DMS153 (cell line): ENCODE measurements around the gene CLSTN2.

Source experiments
- DNase-seq: peaks from one replicate; lab custom pipeline; 2025; lab: John Stamatoyannopoulos, UW

The CLSTN2 gene

GRCh38 chr3:140148824-140149390 is 213.9 kb downstream of the CLSTN2 start:
- no peak for DNase-seq

GRCh38 chr3:140151321-140151720 is 216.3 kb downstream of the CLSTN2 start:
- no peak for DNase-seq

DNA sequence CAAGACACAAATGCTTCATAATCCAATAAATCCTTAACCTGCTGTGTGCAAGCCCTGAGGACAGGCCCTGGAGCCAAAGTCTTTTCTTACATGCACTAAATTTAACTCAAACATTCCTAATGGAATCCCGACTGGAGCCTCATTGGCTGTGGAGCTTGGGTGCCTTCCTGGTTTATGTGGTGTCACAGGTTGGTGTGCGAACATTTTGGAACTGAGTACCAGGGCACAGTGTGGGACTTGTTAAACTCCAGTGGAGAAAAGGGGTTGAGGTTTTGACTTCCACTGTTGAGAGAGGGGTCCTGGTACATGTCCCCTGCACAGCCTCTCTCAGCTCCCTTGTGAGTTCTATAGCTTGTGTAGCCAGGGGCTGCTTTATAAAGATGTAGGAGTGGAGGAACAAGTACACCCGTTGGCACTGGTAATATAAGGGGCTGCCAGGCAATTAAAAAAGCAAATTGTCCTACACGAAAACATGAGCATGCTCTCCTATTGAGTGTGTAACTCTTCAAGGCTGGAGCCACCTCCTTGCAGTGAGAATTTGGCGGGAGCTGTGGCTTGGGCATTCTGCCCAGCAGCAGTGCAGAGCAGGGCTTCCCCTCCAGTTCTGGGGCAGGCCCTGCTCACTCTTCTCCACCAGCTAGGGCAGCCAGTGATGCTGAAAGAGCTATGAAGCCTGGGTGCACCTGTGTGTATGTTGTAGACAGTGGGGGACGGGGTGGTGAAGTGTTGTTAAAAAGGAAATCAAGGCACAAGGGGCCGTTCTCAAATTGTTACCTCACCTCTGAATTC is 218.1 kb downstream of the CLSTN2 start:
- DNase-seq = no peak

- DNase-seq = no peak
Observed at GRCh38 chr3:140153736-140154135, 218.8 kb downstream of the CLSTN2 start.

DNA sequence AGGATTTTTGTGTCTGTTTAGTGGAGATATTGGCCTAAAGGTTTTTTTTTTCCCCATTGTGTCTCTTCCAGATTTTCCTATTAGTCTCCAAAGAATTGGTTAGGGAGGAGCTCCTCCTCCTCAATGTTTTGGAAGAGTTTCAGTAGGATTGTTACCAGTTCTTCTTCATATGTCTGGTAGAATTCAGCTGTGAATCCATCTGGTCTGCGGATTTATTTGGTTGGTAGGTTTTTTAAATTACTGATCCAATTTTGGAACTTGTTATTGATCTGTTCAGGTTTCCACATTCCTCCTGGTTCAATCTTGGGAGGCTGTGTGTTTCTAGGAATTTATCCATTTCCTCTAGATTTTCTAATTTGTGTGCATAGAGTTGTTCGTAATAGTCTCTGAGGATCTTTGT is 222.2 kb downstream of the CLSTN2 start:
- DNase-seq = no peak

GRCh38 chr3:140159646-140160045 is 224.7 kb downstream of the CLSTN2 start:
- no peak for DNase-seq

DNA sequence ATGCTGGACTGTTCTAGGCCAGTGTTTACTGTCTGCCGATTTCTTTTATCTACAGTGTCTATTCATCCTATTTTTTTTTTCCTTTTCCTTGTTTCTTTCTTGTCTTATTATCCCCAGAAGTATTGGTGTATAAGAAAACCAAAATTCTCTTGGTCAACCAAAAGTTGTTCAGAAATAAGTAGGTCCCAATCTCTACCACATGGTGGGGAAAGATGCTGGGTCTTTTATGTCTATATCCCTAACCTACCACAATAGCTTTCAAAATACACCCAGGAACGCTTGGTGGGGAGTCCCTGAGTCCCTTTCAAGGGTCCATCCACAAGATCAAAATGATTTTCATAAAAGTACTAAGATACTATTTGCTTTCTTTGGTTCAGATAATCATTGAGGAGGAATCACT is 225.6 kb downstream of the CLSTN2 start:
- DNase-seq = no peak

DNA sequence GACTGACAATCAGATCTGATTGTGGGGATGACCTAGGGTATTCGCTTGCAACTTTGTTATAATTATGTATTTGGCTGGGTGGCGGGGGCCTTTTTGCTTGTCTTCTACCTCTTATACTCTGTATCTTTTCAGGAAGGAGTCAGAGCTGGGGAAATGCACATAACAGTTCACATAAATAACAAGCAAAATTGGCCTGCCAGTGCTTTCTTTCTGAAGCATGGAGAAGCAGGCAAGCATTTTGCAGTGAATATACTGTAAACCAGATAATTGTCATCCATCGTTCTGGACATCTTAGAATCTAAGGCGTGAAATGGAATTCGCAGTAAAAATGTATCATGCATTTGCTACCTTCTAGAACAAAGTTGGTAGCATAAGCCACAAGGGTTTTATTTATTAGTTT is 227.6 kb downstream of the CLSTN2 start:
- no peak for DNase-seq

DNA sequence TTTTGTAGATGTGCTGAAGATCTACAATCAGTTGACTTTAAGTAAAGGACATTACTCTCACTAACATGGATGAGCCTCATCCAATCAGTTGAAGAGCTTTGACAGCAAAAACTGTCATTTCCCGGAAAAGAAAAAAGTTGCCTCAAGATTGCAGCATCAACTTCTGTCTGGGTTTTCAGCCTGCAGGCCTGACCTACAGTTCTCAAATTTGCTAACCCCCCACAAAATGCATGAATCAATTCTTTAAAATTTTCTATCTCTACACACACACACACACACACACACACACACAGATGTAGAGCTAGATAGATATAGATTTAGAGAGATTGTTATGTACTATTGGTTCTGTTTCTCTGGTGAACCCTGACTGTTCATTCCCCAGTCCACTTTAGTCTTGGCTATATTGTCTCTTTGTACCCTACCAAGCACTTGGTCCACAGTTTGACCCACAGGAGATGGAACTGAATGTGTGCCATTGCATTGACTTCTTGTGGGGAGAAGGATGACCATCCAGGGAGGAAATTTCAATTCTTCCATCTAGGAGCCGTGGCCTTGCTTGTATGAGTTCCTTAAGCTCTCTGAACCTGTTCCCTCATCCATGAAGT is 228.3 kb downstream of the CLSTN2 start:
- no peak for DNase-seq

DNA sequence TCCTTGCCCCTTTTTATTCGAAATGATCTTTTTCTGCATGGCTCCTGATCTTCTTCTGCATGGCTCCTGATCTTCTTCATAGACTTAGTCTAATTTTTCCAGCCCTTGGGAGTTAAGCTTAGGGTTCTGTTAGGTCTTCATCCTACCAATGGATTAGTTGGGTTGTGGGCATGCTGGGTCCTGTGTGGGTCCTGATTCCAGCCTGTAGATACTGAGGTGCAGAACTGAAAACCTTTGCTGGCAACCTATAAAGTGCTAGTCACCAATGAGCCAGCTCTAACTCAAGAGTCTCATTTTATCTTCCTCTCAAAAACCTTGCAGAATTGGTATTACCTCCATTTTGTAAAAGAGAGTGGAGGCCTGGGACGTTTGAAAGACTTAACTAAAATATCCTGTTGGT is 229.2 kb downstream of the CLSTN2 start:
- DNase-seq = no peak

- peak; percentile 16 for DNase-seq
Observed at GRCh38 chr3:140164922-140165590, 230.1 kb downstream of the CLSTN2 start.

DNA sequence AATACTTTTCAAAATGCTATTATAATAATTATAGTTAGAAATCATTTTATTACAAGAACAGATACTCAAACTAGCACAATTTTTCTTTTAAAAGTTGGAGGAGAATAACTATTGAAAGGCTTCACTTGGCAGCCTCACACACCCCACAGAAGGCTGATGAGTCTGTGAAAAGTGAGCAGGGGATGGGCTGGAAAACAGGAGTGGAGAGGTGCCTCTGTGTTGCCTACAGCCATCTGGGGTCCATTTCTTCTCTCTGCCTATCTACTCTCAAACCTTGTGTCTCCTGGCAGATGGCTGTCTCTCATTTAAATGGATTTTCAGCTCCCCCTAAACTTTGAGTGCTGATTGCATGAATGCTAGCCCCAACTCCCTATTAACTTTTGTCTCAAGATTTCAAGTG is 230.8 kb downstream of the CLSTN2 start:
- no peak for DNase-seq

- no peak for DNase-seq
Observed at GRCh38 chr3:140166861-140167599, 232.0 kb downstream of the CLSTN2 start.

DNA sequence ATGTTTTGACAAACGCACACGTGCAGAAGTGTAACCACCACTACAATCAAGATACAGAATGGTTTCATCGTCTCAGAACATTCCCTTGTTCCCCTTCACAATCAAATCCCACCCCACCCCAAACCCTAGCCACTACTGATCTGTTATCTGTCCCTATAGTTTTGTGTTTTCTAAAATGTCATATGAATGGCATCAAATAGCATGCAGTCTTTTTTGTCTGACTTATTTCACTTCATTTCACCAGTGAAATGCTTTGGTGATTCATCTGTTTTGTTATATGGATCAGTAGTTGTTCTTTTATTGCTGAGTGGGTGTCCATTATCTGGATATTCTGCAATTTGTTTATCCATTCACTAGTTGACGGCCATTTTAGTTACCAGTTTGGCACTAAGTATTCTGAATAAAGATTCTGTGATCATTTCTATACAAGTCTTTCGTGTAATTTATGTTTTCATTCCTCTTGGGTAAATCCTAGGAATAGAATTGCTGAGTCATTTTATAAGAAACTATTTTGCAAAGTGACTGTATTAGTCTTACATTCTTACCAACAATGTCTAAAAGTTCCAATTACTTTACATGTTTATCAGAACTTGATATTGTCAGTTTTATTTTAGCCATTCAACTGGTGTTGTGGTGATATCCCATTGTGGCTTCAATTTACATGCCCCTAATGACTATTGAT is 232.8 kb downstream of the CLSTN2 start:
- no peak for DNase-seq

DNA sequence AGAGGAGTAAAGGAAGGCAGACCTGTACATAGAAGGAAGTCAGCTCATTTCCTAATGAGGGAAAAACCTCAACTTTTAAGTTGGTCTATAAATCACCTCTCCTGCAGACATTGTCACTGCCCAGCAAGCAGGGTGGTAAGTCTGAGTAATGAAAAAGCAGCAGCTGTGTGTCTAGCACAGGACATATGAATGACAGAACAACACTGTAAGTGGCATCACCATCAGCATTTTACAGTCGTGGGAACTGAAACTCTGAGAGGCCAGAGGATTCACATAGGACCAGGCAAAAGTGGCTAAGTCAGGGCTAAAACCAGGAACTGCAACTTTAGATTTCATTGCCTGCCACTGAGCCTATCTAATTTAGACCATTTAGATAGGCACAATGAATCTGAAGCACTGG is 235.6 kb downstream of the CLSTN2 start:
- peak; percentile 64 for DNase-seq

- DNase-seq = no peak
Observed at GRCh38 chr3:140176526-140176925, 241.5 kb downstream of the CLSTN2 start.

- DNase-seq = no peak
Observed at GRCh38 chr3:140177943-140178342, 243.0 kb downstream of the CLSTN2 start.

DNA sequence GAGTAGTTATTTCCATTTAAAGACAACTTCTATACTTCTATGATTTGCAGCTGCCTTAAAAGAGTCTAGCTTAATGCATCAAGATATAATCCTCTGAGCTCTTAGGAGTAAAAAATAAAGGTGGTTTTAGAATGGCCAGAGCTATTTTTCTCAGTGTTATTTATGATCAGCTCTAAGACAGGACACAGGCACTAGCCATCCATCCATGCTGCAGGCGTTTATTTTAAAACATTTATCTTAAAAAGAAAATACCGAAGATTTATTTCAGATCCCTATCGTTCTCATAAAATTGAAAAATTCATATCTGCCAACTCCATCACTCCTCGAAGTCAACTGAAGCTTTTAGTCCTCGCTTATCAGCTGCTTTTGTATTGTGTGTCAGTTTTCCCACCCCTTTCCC is 243.5 kb downstream of the CLSTN2 start:
- no peak for DNase-seq

- DNase-seq = peak; percentile 65
Observed at GRCh38 chr3:140180603-140181002, 245.6 kb downstream of the CLSTN2 start.

GRCh38 chr3:140185375-140185774 is 250.4 kb downstream of the CLSTN2 start:
- DNase-seq = no peak

DNA sequence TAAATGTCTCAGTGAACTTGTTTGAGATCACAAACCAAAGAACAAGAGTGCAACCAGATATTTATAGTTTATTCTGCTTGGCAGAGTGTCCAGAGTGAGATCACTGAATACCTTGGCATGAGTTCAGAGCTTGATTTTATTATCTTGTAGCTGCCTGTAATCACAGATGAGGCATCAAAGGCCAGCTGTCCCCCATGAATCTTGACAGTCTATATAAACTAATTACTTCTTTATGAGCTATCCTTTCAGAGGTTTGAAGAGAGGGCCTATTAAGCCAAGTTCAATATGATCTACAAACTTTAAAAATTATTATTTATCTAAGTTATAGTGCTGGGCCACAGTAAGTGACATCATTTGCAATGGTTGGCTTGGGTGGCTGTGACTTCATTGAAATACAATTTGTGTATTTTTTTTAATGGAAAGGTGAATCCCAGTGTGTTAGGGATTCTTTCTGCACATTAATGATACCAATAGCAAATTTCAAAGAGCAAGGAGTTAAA is 251.5 kb downstream of the CLSTN2 start:
- DNase-seq = peak; percentile 93
